IMR-90 (cell line): ENCODE measurements around the gene PSMG1. TPM values are rescaled to one million over a fixed set of nuclear protein-coding genes. Genes with fewer than 3 reads are reported as not detected.

ENCODE experiments used
- ATAC-seq: fragments of 200-7000 bp; cut with Tn5 transposase; 2 replicates; pipeline ENCODE4 v1.9.1; 2020; ENCODE audit warnings: low read depth, mild to moderate bottlenecking, moderate library complexity
- BruUV-seq: library from RNA; stranded (reverse); fragments of 400-500 nt; replicated peaks from 2 replicates; lab custom pipeline; 2021; lab: Mats Ljungman, UMichigan
- CTCF ChIA-PET: fragments of 300-600 bp; formaldehyde crosslinking; extraction: SDS; loops from one replicate; lab custom pipeline; 2021; ENCODE audit warnings: antibody characterized with exemption; lab: Yijun Ruan, JAX
- POLR2A ChIA-PET: fragments of 300-600 bp; sonication (Branson Sonifier 250); formaldehyde crosslinking; loops from one replicate; lab custom pipeline; 2022; ENCODE audit warnings: antibody characterized with exemption; ENCODE audit not compliant: unreplicated experiment; lab: Charles Lee
- DNase-seq: peaks from one replicate; pipeline ENCODE4 v3.0.0; 2013
- H2AFZ ChIP-seq: replicated peaks from 2 replicates; pipeline ENCODE3; 2013; ENCODE audit warnings: low read length, mild to moderate bottlenecking; ENCODE audit not compliant: poor library complexity
- H2AK5ac ChIP-seq: 2 replicates; pipeline ENCODE4 v1.6.1; 2013; ENCODE audit warnings: low read depth, low read length, inconsistent platforms
- H2AK9ac ChIP-seq: replicated peaks from 2 replicates; pipeline ENCODE3; 2013; ENCODE audit warnings: mild to moderate bottlenecking, low read depth, low read length, moderate library complexity; ENCODE audit not compliant: poor library complexity
- H2BK120ac ChIP-seq: 2 replicates; pipeline ENCODE4 v1.6.1; 2013; ENCODE audit warnings: low read depth, low read length, inconsistent platforms
- H2BK15ac ChIP-seq: 3 replicates; pipeline ENCODE4 v1.6.1; 2013; ENCODE audit warnings: low read depth, low read length, inconsistent platforms
- H2BK20ac ChIP-seq: 2 replicates; pipeline ENCODE4 v1.6.1; 2013; ENCODE audit warnings: low read depth, mild to moderate bottlenecking, inconsistent platforms, low read length, moderate library complexity
- H2BK5ac ChIP-seq: 2 replicates; pipeline ENCODE4 v1.6.1; 2013; ENCODE audit warnings: mild to moderate bottlenecking, low read depth, low read length, inconsistent platforms; ENCODE audit not compliant: poor library complexity, severe bottlenecking
- H3K14ac ChIP-seq: replicated peaks from 2 replicates; pipeline ENCODE4 v1.6.1; 2013; ENCODE audit warnings: low read depth, low read length, inconsistent platforms
- H3K18ac ChIP-seq: 2 replicates; pipeline ENCODE4 v1.6.1; 2013; ENCODE audit warnings: low read depth, low read length, control low read depth
- H3K23ac ChIP-seq: 2 replicates; pipeline ENCODE4 v1.6.1; 2013; ENCODE audit warnings: low read depth, low read length, inconsistent platforms
- H3K27ac ChIP-seq: 2 replicates; pipeline ENCODE4 v1.5.1; 2013; ENCODE audit warnings: mild to moderate bottlenecking, control low read depth, low read length; ENCODE audit not compliant: insufficient read depth
- H3K27me3 ChIP-seq: 2 replicates; pipeline ENCODE4 v1.6.1; 2013; ENCODE audit warnings: low read length; ENCODE audit not compliant: control insufficient read depth, insufficient read depth
- H3K36me3 ChIP-seq: 2 replicates; pipeline ENCODE4 v1.6.1; 2013; ENCODE audit warnings: low read length, mixed read lengths; ENCODE audit not compliant: control insufficient read depth, insufficient read depth
- H3K4ac ChIP-seq: 2 replicates; pipeline ENCODE4 v1.6.1; 2013; ENCODE audit warnings: low read depth, low read length, inconsistent platforms
- H3K4me1 ChIP-seq: 2 replicates; pipeline ENCODE4 v1.6.1; 2013; ENCODE audit warnings: low read length, mixed read lengths; ENCODE audit not compliant: control insufficient read depth, insufficient read depth
- H3K4me2 ChIP-seq: 2 replicates; pipeline ENCODE4 v1.6.1; 2013; ENCODE audit warnings: low read depth, mild to moderate bottlenecking, control low read depth, low read length, moderate library complexity
- H3K4me3 ChIP-seq: 2 replicates; pipeline ENCODE4 v1.5.1; 2013; ENCODE audit warnings: low read depth, mild to moderate bottlenecking, control low read depth, low read length, moderate library complexity; ENCODE audit not compliant: insufficient read depth
- H3K56ac ChIP-seq: 2 replicates; pipeline ENCODE4 v1.6.1; 2013; ENCODE audit warnings: low read length, inconsistent platforms; ENCODE audit not compliant: insufficient read depth; ENCODE audit errors: extremely low read depth
- H3K79me1 ChIP-seq, 2 experiments: 2 replicates each; pipeline ENCODE4 v1.6.1; 2013; ENCODE audit warnings: low read length in 2 of 2, inconsistent platforms in 1 of 2, low read depth in 1 of 2
- H3K9ac ChIP-seq: 2 replicates; pipeline ENCODE4 v1.6.1; 2013; ENCODE audit warnings: low read depth, low read length, control low read depth
- H3K9me1 ChIP-seq: 2 replicates; pipeline ENCODE4 v1.6.1; 2013; ENCODE audit warnings: low read length, inconsistent platforms; ENCODE audit not compliant: insufficient read depth
- H3K9me3 ChIP-seq: 2 replicates; pipeline ENCODE4 v1.6.1; 2013; ENCODE audit warnings: low read length; ENCODE audit not compliant: control insufficient read depth, insufficient read depth
- H4K20me1 ChIP-seq: 2 replicates; pipeline ENCODE4 v1.6.1; 2013; ENCODE audit warnings: low read length, inconsistent platforms; ENCODE audit not compliant: insufficient read depth
- H4K5ac ChIP-seq: 2 replicates; pipeline ENCODE4 v1.6.1; 2013; ENCODE audit warnings: mild to moderate bottlenecking, low read depth, low read length, control low read depth
- H4K8ac ChIP-seq, 2 experiments: 2 replicates each; pipeline ENCODE4 v1.6.1; 2013; ENCODE audit warnings: low read depth in 2 of 2, low read length in 2 of 2, control low read depth in 1 of 2, inconsistent platforms in 1 of 2
- H4K91ac ChIP-seq: 2 replicates; pipeline ENCODE4 v1.6.1; 2013; ENCODE audit warnings: low read depth, low read length, inconsistent platforms; ENCODE audit not compliant: insufficient read depth
- BHLHE40 ChIP-seq: fragments of 150-350 bp; IDR thresholded peaks from 2 replicates; pipeline ENCODE4 v1.6.1; 2016; ENCODE audit warnings: mild to moderate bottlenecking, low read depth, low read length
- MAFK ChIP-seq: IDR thresholded peaks from 2 replicates; pipeline ENCODE4 v1.6.1; 2012; ENCODE audit warnings: low read depth, low read length, improper control_type of control experiment
- RAD21 ChIP-seq: IDR thresholded peaks from 2 replicates; pipeline ENCODE4 v1.6.1; 2012; ENCODE audit warnings: low read length, improper control_type of control experiment
- SMC3 ChIP-seq: fragments of 150-350 bp; IDR thresholded peaks from 2 replicates; pipeline ENCODE4 v1.6.1; 2016; ENCODE audit warnings: low read depth, mild to moderate bottlenecking, antibody characterized with exemption, low read length, moderate library complexity
- USF2 ChIP-seq: fragments of 150-350 bp; IDR thresholded peaks from 2 replicates; pipeline ENCODE4 v1.6.1; 2017; ENCODE audit warnings: mild to moderate bottlenecking, antibody characterized with exemption, low read length, low read depth
- WGBS, 2 experiments: methylation state at CpG; one replicate each; pipeline versions ENCODE4 v1.1.5 to v1.1.7; 2013; ENCODE audit warnings: missing lambda C conversion rate in 2 of 2; ENCODE audit not compliant: insufficient read length in 1 of 2; ENCODE audit errors: extremely low coverage in 2 of 2; 5-methylcytosine and 5-hydroxymethylcytosine counted together
- dilution Hi-C: fragments of 300-500 bp; cut with HindIII; formaldehyde crosslinking; loops from one replicate; pipeline ENCODE4 v1.14.3; 2018; ENCODE audit warnings: low sequenced_read_pairs; ENCODE audit not compliant: unreplicated experiment
- in situ Hi-C: fragments of 300-500 bp; cut with MboI; formaldehyde crosslinking; loops from 3 replicates; pipeline ENCODE4 v1.14.3; 2019; ENCODE audit warnings: low sequenced_read_pairs, inconsistent platforms, mixed read lengths
- intact Hi-C: fragments of 100-400 bp; cut with micrococcal nuclease; formaldehyde crosslinking; loops from 2 replicates; pipeline ENCODE4 v1.10.0; 2022
- polyA plus RNA-seq, 3 experiments: library from polyadenylated mRNA; depleted of rRNA; stranded (reverse); fragments of >200 nt; gene quantifications; 2 replicates each; pipeline ENCODE4 v1.2.3, GENCODE V29; 2012; ENCODE audit warnings: low replicate concordance in 1 of 3
- total RNA-seq: library from RNA; depleted of rRNA; stranded (reverse); fragments of >200 nt; gene quantifications from 2 replicates; pipeline ENCODE4 v1.2.3, GENCODE V29; 2012

PSMG1 gene
- total and polyA plus RNA-seq, 2 of the 4 experiments (the other 2 are of a cell fraction) = 37.8 to 45.4 TPM

GRCh38 chr21:39152271-39152670 lies 31.0 kb downstream of the PSMG1 start:
- no peak overlapping the region for H4K5ac ChIP-seq
- no peak overlapping the region for H3K14ac ChIP-seq
- no peak overlapping the region for H2BK20ac ChIP-seq
- in situ Hi-C loops (loop anchor here (25.0 kb wide), 1 partner anchor 765 kb away; no protein-coding TSS in a partner anchor), intact Hi-C loops (no loop called here), dilution Hi-C loops (no loop called here)
- peaks cover 3% of the 10 kb centered on the region; the same call in 1 of the 2 replicates for H3K9me1 ChIP-seq
- TF ChIP-seq RAD21 = no peak
- no peak for TF ChIP-seq MAFK
- TF ChIP-seq BHLHE40 = no peak
- TF ChIP-seq USF2 = no peak
- TF ChIP-seq SMC3 = no peak
- H3K27ac ChIP-seq = no peak overlapping the region
- no peaks in the 10 kb centered on the region; the same call in 1 of the 2 replicates for H3K9me3 ChIP-seq
- H3K27me3 ChIP-seq = peaks cover 16% of the 10 kb centered on the region
- no peaks in the 10 kb centered on the region for H3K79me1 ChIP-seq
- H4K8ac ChIP-seq = no peak overlapping the region
- H2BK5ac ChIP-seq = no peak overlapping the region
- ChIA-PET POLR2A (no interaction called here), CTCF (interaction anchor here (0.6 kb wide), 1 partner anchor 14 kb away, joined by 3 read pairs; no protein-coding TSS in a partner anchor)
- no peaks in the 10 kb centered on the region; the same call in 1 of the 2 replicates for H3K4me1 ChIP-seq
- no peaks in the 10 kb centered on the region for H3K36me3 ChIP-seq
- H4K20me1 ChIP-seq = no peaks in the 10 kb centered on the region
- H3K9ac ChIP-seq = no peak overlapping the region
- no CpG with 5 or more reads among the region's 2 CpGs for WGBS, 2 experiments
- H4K91ac ChIP-seq = no peak overlapping the region
- H3K4me3 ChIP-seq = no peak overlapping the region
- ATAC-seq = no peak
- H2AK9ac ChIP-seq = no peak overlapping the region
- no peak overlapping the region for H3K4me2 ChIP-seq
- no peak overlapping the region for H2AFZ ChIP-seq
- H3K23ac ChIP-seq = no peak overlapping the region
- no peak overlapping the region for H2BK15ac ChIP-seq
- no peak overlapping the region for H3K4ac ChIP-seq
- no peak overlapping the region for H3K56ac ChIP-seq
- no peak for DNase-seq
- no peak overlapping the region for H3K18ac ChIP-seq
- H2BK120ac ChIP-seq = no peak overlapping the region
- BruUV-seq = no TSS peak
- no peak overlapping the region for H2AK5ac ChIP-seq
